DOHH2 (cell line): ENCODE data around the gene NAT8L.

Source experiments
- CTCF ChIP-seq: fragments of 200-600 bp; sonication (generic); IDR thresholded peaks from one replicate; pipeline ENCODE4 v1.5.1; 2014; ENCODE audit warnings: antibody characterized with exemption, mild to moderate bottlenecking, low read depth, low read length; ENCODE audit not compliant: poor library complexity, severe bottlenecking
- EZH2phosphoT487 ChIP-seq: fragments of 200-600 bp; sonication (generic); IDR thresholded peaks from 2 replicates; pipeline ENCODE4 v1.6.1; 2017; ENCODE audit warnings: borderline replicate concordance, mild to moderate bottlenecking, antibody characterized with exemption, low read length, moderate library complexity, mixed read lengths

DNA sequence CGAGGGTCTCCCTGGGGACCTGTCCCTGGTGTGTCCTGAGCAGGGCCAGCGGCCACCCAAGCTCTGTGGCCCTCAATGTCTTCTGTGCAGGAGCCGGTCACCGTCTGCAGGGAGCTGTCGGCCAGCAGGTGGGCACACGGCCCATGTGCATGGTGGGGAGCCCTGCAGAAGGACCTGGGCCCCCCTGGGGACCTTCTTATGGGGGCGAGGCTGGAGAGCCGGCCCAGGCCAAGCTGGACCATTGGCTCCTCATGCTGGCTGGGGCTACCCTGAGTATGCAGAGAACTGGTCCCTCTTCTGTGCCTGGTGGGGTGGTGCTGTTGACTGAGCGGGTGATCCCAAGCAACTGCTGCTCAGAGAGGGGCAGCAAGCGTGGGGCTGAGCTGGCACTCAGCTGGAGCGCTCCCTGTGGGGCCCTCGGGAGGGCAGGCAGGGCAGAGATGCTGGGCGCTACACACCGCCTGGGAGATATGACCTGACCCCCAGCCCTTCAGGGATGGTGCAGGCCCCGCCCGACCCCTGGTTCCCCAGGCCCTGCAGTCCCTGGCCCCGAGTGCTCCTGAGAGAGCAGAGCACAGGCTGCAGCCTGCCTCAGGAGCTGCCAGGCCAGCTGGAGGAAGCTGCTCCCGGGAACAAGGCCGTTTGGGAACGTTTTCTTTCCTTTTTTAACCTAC lies 14.8 kb downstream of the NAT8L start:
- TF ChIP-seq CTCF (no peak), EZH2phosphoT487 (no peak)
